GM19240 (cell line): ENCODE results near the gene TCF25.

Experiments
- DNase-seq: peaks from one replicate; pipeline ENCODE4 v3.0.0; 2011; ENCODE audit warnings: low spot score; ENCODE audit not compliant: insufficient read length

TCF25 gene

DNA sequence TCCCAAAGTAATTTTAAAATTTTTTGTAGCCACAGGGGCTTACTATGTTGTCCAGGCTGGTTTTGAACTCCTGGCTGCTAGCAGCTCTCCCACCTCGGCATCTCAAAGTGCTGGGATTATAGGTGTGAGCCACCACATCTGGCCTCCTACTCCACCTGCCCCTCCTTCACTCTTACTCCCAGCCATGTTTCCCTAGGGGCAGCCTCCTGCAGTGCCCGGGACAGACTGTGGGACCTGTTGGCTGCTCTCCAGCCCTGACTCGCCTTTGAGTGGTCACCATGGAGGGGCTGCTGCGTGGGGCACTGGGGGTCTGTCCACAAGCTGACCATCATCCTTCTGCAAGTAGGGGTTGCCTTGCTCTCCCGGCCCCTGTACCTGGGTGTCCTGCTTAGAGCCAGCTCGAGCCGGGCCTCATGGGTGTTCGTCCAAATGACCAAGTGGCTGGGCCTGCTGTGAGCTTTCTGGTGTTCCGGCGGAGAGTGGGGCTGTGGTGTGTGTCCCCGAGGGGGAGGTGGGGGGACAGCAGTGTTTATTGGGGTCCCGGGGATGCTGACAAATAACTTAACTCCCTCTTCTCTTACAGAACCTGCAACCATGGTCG is 28.6 kb upstream of the TCF25 start:
- DNase-seq = no peak

DNA sequence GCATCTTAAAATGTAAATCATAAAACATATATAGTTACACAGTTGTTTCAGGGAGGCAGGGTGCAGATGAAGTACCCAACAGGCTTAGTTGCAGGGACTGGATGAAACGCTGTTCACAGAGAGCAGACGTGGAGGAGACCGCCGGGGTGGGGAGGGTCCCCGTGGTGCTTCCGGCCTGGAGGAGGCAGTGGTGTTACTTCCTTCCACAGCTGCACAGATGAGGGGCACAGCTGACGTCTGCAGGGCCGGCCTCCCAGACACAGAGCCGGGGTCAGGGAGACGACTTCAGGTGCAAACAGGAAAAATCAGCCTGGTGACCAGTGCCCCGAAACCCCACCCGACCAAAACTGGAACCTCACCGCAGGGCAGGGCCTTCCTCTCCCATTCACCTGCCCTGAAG is 28.0 kb upstream of the TCF25 start:
- no peak for DNase-seq

DNA sequence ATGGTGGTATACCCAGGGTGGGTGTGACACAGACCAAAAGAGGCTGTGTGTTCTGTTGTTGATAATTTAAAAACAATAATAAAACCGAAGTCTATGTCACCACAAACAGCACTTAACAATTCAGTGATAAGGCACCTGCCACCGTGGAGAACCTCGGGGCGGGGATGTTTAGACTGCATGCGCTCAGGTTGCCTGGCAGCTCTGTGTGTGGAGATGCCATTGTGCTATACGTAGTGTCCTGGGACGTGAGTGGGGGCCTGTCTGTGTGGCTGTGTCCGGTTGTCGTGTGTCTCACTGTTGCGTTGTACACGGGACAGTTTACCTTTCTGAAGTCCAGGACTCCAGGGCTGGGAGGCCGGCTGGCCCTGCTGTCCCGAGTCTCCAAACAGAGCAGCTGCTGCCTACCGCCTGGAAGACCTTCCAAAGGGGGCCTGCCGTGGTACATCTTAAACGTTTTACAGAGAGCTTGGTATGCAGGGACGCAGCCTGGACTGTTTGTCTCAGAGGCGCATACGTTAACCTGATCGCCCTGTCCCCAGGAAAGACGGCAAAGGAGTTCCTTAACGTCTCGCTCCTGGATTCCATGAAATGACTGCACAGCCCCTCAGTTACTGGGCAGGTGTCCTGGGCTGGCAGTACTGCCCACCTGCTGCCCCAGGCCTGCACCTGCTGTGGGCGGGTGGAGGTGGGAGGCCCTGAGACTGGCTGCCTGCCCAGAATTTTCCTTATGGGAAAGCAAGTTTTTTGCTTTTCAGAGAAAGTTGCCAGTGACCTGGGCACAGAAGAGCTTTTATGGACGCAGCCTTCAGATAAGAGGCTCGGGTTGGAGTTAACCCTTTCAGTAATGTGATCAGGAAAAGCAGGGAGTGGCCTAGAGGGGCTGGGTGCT is 26.1 kb upstream of the TCF25 start:
- DNase-seq = no peak

DNA sequence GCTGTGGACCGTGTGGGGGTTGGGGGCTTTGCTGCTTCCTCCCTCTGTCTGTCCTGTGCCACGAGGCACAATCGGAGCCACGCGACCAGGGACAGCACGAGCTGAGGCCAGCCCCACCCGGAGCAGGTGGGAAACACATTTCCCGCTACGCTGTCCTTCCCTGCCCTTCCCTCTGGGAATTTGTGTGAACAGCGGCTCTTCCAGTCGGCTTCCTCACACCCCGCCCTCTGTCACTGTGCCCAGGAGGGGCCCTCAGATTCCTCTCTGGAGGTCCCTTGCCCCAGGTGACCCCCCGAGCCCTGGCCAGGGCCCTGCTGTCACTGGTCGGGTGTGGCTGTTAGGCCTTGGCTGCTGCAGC is 25.5 kb upstream of the TCF25 start:
- no peak for DNase-seq

DNA sequence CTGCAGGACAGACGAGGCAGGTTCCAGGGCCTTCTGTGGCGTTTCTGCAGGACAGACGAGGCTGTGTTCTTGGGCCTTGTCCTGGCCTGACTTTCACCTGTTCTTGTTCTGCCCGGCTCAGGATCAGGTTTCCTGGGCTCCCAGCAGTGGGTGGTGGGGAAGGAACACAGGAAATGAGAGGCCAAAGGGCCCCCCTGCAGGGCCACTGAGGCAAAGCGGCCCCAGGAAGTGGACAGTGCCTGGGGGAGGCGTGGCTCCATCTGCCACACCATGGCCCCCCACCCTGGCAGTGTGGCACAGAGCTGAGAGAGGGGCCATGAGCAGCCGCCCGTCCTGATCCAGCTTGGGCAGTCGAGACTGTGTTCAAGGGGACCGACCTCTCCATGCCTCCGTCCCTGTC is 24.4 kb upstream of the TCF25 start:
- DNase-seq = no peak

DNA sequence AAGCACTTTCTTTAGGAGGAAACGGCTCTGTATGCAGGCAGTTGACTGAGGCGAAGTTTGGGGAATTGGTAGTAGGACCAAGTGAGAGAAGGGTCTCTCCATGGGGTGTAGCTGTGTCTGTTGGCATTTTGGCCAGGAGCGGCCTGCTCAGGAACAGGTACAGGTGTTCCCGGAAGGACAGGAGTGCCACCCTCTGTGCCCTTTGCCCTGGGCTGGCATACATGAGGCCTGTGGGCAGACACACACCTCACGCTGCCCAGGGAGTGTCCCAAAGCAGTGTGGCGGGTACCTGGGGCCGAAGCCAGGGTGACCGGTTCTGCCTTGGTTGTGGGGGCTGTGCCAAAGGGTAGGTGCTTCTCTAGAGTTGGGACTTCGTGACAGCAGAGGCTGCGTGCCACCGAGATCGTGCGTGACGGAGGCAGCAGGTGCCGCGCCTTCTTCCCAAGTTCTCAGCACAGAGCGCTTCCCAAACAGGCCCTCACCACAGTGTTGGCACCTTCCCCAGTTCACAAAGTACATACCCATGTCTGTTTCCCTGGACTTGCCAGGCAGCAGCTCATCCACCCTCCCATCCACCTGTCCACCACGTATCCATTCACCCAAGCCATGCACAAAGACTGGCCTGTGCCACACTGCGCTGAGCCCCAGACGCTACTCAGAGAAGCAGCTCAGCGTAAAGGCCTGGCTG is 19.9 kb upstream of the TCF25 start:
- no peak for DNase-seq

DNA sequence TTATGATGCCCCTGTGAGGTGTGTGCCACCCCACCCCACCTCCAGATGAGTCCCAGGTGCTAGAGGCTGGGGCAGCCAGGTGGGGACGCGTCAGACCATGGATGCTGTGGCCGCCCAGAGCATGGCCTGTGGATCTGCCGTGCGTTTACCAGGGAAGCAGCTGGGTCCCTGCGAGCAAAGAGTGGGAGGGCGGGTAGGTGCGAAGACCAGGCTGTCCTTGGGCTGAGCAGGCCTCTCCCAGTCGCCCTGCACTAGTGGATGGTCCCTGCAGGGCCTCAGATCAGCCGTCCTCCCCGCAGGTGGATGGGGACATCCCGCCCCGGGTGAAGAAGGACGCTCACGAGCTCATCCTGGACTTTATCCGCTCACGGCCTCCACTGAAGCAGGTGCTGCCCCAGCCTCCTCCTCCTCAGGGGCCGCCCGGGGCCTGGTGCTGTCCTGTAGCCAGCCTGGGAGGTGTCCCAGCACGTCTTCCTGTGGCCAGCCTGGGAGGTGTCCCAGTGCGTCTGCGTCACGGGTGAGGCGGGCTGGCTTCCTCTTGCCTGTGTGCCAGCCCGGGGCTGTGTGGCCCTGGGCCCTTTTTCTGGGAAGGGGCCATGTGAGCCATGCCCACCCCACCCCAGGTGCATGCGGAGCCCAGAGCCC is 18.0 kb upstream of the TCF25 start:
- DNase-seq = no peak

DNA sequence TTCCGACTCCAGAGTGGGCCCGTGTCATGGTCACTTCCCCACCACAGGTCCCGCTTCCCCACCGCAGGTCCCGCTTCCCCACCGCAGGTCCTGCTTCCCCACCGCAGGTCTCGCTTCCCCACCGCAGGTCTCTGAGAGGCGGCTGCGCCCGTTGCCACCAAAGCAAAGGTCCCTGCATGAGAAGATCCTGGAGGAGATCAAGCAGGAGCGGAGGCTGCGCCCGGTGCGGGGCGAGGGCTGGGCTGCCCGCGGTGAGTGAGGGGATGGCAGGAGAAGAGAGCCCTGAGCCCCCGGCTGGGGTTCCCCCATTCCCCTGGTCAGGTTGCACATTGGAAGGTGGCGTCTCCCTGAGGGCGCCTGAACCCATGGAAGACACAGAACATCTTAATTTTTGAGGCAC is 17.4 kb upstream of the TCF25 start:
- no peak for DNase-seq

DNA sequence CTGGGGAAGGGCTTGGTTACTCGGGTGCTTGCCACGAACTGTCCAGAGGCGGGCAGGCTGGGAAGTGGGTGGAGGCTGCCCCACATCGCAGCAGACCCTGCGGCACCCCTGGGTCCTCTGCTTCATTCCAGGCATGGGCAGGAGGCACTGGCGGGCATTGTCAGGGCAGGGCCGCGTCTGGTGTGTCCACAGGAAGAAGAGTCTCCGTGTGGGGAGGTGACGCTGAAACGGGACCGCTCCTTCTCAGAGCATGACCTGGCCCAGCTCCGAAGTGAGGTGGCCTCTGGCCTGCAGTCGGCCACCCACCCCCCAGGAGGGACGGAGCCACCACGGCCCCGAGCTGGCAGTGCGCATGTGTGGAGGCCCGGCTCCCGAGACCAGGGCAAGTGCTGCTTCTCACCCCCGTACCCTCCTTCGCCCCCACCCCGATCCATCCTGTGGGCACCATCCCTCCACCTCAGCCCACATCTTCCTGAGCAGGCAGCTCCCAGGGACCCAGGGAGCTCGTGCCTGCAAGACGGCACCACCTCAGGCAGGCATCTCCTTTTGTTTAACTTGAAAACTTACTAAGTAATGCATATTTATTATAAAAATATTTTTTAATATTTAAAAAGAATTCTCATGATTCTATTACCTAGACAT is 14.3 kb upstream of the TCF25 start:
- no peak for DNase-seq

DNA sequence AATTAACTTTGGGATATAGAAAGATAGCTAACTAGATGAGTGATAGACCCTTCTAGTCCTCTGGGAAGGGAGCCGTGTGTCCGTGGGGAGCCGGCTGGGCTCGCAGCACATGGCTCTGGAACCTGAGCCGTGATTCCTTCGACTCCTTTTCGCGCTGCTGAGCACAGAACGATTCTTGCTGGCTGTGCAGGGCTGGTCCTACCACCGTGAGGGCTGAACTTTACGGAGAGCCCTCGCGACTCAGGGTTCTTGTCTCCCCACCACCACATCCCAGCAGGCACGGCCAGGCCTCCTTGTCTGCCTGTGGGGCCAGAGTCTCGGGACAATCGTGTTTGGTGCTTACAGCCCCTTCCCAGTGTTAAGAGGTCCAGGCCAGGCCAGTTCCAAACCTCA is 13.8 kb upstream of the TCF25 start:
- no peak for DNase-seq

DNA sequence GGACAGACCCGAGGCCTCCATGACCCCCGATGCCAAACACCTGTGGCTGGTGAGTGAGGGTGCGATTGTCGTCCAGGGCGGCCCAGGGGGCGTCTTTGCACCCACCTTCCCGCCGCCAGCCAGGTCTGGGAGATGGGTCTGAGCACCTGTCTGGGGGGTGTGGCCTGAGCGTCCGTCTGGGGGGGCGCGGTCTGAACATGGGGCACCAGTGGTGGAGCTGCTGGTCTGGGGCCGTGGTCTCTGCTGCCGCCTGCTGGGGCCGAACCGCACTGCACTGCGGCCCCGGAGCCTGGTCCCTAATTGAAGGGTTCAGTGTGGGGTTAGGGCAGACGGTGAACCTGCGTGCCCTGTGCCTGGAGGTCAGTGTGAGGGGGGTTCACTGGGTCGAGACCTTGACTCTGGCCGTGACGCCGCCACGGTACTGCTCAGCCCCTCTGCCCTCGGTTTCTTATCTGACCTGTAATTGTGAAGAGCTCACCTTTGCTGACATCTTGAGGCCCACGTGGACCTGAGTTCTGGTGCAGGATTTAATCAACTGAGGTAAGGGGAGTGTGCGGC is 12.6 kb upstream of the TCF25 start:
- DNase-seq = peak; percentile 91

DNA sequence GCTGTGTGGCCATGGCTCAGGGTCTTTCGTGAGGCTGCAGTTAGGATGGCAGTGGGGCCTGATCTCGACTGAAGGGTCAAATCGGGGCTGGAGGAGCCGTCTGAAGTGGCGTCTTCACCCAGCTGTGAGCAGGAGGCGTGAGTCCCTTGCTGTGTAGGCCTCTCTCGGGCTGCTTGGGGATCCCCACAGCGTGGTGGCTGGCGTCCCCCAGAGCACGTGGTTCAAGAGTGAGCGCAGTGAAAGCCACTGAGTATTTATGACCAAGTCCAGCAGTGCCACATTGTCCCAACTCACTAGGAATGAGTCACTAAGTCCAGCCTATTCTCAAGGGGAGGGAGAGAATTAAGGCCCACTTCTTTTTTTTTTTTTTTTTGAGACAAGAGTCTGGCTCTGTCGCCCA is 11.7 kb upstream of the TCF25 start:
- no peak for DNase-seq

DNA sequence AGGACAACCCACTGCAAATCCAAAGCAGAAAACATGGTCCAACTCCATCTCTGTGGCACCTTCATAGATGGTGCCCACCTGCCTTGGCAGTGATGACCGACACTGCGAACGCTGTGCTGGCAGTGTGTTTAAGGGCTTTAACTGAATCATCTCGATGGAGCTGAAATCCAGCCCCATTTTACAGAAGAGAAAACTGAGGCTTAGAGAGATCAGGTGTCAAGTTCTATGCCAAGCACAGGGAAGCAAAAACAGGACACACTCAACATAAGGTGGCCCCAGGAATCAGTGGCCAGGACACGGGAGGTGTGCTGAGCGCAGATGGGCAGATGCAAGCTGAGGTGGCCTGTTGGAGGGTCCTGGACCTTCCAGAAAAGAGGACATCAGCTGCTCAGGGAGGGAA is 10.7 kb upstream of the TCF25 start:
- no peak for DNase-seq

DNA sequence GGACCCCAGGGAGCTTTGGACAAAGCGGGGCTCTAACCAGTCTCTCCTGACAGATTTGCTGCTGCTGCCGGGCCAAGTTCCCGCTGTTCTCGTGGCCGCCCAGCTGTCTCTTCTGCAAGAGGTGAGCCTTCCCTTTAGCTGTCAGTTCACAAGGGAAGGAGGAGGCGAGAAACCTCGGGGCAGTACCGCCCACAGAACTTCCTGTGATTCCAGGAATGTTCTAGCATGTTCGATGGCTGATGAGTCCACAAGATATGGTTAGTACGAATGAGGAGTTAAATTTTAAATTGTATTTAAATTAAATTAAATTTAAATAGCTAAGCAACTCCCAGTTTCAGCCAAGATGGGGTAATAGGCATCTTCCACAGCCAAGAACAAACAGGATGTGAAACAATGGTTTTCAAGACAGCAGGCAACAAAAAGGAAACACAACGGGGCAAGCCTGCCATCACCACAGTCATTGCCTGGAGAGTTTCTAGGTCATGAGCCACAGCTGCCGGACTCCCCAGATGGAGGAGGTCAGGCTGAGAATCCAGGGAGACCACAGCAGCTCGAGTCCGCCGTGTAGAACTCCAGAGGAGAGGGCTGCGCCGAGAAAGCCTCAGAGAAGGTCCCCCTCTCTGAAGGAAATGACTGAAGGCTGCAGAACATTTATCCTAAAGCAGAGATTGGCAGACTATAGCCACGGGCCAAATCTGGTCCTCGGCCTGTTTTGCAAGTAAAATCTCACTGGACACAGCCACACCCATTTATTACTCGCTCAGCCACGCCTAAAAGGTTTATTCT is 9.5 kb upstream of the TCF25 start:
- peak; percentile 62 for DNase-seq

DNA sequence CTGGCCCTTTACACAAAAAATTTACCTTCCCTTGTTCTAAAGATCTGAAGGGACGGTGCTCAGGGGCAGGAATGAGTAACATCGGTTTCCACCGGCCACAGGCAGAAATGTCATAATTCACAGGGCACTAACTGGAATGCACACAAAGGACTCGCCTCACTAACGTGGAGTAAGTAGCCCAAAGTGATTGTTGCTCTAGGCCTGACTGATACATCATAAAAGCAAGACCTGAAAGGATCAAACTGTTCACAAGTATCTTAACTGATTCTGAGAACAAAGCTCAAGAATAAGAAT is 8.9 kb upstream of the TCF25 start:
- no peak for DNase-seq

DNA sequence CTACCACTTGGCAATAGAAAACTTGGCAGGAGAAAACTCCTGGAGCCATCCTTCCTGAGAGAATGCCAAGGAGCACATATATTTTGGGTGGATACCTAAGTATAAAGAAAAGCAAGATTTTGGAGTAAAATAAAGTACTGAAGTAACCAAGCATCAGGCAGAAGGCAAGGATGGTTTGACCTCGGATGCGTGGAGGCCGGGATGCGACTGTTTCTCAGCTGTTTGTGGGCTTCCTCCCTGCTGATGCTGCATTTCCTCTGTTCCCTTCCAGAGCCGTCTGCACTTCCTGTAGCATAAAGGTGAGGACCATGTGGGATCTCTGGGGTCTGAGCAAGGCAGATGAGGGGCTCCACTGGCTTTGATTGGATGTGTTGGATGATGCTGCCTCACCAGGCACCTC is 5.5 kb upstream of the TCF25 start:
- no peak for DNase-seq

DNA sequence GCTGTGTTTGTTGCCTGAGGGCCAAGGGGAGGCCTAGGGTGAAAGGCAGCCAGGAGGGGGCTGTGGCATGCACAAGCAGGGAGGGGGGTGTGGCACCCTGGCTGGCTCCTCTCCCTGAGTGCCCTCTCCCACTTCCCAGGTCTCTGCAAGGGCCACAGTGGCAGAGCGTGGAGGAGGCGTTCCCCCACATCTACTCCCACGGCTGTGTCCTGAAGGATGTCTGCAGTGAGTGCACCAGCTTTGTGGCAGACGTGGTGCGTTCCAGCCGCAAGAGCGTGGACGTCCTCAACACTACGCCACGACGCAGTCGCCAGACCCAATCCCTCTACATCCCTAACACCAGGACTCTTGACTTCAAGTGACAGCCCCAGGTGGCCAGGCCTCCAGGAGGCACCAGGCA is 3.5 kb upstream of the TCF25 start:
- no peak for DNase-seq

DNA sequence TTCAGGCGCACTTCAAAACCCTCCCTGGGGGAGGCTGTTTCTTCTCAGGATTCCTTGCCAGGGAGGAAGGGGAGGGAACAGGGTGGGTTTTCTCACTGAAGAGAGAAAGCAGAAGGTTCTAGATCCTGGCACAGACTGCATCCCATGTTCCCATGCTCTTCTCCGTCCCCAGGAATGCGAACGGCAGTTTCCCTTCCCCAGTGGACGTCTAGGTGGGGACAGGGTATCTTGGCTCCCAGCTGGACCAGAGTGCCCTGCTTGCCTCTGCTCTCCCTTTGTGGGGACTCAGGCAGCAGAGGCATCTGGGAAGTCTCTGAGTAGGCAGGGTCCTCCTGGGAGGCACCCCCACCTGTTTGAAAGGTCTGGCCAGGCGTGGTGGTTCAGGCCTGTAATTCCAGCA is 3.0 kb upstream of the TCF25 start:
- DNase-seq = no peak

DNA sequence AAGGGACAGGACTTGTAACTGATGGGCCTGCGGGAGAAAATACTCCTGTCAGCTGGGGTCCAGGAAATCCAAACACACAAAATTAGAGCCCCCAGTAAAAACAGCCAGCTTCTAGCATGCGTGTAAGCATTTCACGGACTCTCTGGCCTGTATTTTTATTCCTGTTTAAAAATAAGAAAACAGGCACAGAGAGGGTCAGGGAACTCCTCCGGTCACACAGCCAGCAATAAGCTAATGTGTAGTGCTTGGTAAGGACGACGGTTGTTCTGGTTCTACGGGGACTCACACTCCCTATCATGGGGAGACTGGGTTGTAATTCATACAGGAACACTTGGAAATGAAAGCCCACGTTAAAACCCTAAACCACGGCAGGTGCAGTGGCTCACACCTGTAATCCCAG is 1.5 kb upstream of the TCF25 start:
- DNase-seq = no peak

DNA sequence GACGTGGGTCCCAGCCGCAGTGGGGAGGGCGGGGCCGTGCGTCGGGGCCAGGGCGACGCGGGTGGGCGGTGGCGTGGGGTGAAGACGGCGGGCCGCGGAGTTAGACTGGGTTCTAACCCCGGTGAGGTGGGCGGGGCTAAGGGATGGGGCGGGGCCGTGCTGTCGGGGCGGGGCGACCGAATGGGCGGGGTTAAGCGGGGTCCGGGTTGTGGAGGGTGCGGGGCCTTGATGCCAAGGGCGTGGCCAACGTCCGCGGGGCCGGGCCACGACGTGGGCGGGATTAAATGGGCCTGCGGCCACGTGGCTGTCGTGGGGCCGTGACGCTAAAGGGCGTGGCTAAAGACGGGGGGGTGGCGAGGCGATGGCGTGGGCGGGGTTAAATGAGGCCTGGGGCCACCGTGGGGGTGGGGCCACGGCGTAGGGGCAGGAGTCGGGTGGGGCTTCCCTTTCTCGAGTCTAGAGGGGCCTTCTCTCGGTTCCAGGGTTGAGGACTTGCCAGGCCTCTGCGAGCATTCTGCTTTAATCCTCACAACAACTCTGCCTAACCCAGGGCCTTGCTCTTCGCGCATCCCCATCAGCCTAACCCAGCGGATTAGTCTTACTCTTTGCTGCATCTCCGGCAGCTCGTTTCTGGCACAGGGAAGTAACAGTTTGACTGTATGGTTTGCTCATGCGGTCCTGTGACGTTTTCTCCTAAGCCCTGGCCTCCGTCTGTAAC is 739 bp downstream of the TCF25 start:
- DNase-seq = peak; percentile 75
